GM12891 (cell line): ENCODE measurements around the gene B3GNT9.
A peak's percentile ranks its signal among the peaks of the same experiment; 100 is the strongest.

Experiments
- DNase-seq: peaks from one replicate; pipeline ENCODE4 v3.0.0; 2011; ENCODE audit warnings: low spot score; ENCODE audit not compliant: insufficient read length
- FAIRE-seq: peaks from 2 replicates; lab custom pipeline; 2011; peaks lifted over from hg19 to GRCh38; lab: Jason Lieb, UNC
- PAX5 ChIP-seq: IDR thresholded peaks from 2 replicates; pipeline ENCODE4 v1.6.1; 2011; ENCODE audit warnings: low read length, moderate library complexity, mild to moderate bottlenecking; ENCODE audit not compliant: insufficient read depth, severe bottlenecking
- POLR2A ChIP-seq: IDR thresholded peaks from 2 replicates; pipeline ENCODE4 v1.6.1; 2011; ENCODE audit warnings: low read depth, low read length, control low read depth
- POLR2AphosphoS5 ChIP-seq: IDR thresholded peaks from 2 replicates; pipeline ENCODE4 v1.6.1; 2011; ENCODE audit warnings: low read depth, low read length, control low read depth
- POU2F2 ChIP-seq: IDR thresholded peaks from 2 replicates; pipeline ENCODE4 v1.6.1; 2011; ENCODE audit warnings: low read depth, mild to moderate bottlenecking, control low read depth, low read length, moderate library complexity
- SPI1 ChIP-seq: IDR thresholded peaks from 2 replicates; pipeline ENCODE4 v1.6.1; 2011; ENCODE audit warnings: low read depth, low read length, control low read depth
- TAF1 ChIP-seq: IDR thresholded peaks from 2 replicates; pipeline ENCODE4 v1.6.1; 2011; ENCODE audit warnings: low read depth, low read length, control low read depth

Gene B3GNT9

DNA sequence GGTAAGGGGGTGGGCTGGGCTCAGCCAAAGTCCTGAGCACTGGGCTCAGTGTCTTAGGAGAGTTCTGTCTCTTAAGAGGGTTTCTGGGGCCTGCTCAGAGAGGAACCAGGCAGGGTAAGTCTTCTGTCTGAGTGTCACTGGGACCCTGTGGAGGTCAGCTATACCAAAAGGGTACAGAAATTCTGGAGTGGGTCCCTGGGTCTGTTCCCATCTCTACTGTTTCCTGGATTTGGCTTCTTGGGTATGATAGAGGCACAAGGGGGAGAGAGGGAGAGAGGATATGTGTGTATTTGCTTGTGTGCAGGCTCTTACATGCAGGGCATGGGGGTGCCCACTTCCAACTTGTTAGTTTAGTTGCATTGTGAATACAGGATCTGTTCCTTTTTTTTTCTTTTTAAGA lies 42.7 kb upstream of the B3GNT9 start:
- FAIRE-seq (no peak), DNase-seq (no peak)
- TF ChIP-seq POLR2AphosphoS5 (no peak), POLR2A (no peak), POU2F2 (no peak), SPI1 (no peak), TAF1 (no peak), PAX5 (no peak)

DNA sequence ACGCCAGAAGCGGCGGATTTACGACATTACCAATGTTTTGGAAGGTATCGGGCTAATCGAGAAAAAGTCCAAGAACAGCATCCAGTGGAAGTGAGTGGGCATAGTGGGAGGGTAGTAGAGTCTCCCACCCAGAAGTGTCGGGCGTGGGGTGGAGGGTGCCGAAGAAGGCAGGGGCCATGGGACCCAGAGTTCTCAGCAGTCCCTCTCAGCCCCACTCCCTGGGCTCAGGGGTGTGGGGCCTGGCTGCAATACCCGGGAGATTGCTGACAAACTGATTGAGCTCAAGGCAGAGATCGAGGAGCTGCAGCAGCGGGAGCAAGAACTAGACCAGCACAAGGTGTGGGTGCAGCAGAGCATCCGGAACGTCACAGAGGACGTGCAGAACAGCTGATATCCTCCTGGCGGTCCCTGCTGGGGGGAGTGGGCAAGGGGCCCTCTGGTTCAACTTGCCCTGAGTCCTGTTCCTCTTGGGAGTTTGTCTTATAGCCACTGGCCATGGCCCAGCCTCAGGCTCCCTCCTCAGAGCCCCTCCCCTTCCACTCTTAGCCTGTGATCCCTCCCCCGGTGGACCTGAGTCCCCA lies 42.1 kb upstream of the B3GNT9 start:
- no peak for TF ChIP-seq POU2F2
- TF ChIP-seq POLR2A: no peak
- FAIRE-seq (no peak), DNase-seq (no peak)

DNA sequence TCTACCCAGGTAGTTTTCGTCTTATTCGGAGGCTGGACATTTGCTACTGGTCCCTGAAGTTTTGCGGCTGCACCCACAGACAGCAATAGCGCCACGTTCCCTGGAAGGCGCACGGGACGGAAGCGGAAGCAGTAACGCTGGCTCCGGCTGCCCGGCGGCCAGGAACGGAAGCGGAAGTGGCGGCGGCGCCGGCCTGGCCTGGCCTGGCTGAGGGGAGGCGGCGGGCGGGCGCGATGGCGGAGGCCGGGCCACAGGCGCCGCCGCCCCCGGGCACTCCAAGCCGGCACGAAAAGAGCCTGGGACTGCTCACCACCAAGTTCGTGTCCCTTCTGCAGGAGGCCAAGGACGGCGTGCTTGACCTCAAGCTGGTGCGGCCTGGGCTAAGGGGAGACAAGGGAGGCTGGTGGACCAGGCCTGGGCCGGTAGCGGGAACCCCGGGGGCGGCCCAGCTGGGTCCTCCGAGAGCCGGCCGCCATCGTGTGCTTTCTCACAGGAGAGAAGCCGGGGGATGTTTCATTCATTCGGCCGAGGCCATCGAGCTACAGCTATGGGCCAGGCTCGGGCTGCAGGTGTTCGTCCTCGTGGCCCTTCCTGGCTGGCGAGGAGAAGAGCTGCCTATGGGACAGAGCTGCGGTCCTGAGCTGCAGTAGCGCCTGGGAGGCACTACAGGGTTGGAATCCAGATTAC lies 41.3 kb upstream of the B3GNT9 start, which contains the start of gene E2F4:
TSS of gene E2F4 (plus strand) at position 161 of the 687 bp plus-strand sequence. CDS start at position 234, 73 bp downstream.
- peak; percentile 58; the same call in 1 of the 2 replicates for TF ChIP-seq POLR2A
- no peak for TF ChIP-seq PAX5
- no peak for TF ChIP-seq TAF1
- peak; percentile 52; the same call in 1 of the 2 replicates for TF ChIP-seq POLR2AphosphoS5
- 0 out of 2 replicates have a peak, but pooled peaks have one; percentile 26 for TF ChIP-seq POU2F2
- TF ChIP-seq SPI1: peak; percentile 80
- DNase-seq (peak; percentile 99), FAIRE-seq (peak; percentile 100)

DNA sequence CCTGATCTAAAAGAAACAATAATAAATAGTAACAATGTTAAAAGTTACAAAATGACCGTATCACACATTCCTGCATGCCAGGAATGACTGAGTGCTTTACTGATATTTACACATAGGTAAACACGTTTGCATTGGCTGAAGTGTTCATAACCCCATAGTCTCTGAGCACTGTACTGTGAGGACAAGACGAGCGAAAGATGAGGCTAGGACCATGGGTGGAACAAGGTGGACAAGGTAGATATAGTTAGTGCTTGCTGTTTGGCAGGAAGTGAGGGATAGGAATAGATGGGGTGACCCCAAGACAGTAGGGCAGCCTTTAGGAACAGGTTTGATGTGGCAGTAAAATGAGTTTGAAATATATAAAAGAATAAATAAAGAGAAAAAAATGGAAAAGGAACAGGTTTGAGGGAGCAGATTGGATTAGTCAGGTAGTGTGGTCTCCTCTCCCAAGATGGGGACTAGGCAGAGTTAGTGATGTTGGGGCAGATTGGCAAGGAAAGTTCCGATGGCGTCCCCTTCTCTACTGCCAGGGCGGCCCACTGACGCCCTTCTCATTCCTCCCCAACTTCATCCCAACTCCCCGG lies 40.7 kb upstream of the B3GNT9 start:
- DNase-seq (no peak), FAIRE-seq (no peak)
- TF ChIP-seq TAF1: no peak
- no peak for TF ChIP-seq POLR2AphosphoS5
- TF ChIP-seq POU2F2: no peak
- no peak for TF ChIP-seq SPI1
- no peak for TF ChIP-seq POLR2A
- TF ChIP-seq PAX5: no peak

DNA sequence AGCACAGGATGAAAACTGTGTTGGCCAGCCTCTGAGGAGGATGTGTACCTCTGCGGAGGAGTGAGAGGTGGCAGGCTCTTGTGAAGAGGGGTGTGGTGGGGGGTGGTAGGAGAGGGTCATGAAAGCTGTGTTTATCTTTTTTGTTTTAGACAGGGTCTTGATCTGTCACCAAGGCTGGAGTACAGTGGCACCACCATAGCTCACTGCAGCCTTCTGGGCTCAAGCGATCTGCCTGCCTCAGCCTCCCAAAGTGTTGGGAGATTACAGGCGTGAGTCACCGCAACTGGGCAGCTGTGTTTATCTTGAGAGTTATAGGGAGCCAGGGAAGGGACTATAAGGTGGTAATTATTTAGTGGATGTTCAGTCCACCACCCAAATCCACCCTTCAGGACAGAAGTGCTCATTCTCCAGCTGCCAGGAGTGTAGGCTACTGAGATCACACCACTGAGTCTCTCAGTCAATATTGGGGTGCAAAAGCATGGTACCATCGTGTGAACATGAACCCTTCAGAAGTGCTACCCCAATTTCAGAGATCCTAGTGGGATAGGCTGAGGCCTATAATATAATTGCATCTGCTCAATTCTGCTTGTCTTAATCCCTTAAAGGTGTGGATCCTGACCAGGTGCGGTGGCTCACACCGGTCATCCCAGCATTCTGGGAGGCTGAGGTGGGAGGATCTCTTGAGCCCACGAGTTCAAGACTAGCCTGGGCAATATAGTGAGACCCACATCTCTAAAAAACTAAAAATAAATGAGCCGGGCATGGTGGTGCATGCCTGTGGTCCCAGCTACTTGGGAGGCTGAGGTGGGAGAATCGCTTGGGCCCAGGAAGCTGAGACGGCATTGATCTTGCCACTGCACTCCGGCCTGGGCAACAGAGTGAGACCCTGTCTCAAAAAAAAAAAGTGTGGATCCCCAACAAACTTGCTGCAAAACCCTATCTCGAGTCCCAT lies 39.9 kb upstream of the B3GNT9 start:
- FAIRE-seq: no peak
- no peak for DNase-seq
- TF ChIP-seq POU2F2 (no peak), POLR2AphosphoS5 (no peak), SPI1 (no peak), POLR2A (no peak), TAF1 (no peak), PAX5 (no peak)

DNA sequence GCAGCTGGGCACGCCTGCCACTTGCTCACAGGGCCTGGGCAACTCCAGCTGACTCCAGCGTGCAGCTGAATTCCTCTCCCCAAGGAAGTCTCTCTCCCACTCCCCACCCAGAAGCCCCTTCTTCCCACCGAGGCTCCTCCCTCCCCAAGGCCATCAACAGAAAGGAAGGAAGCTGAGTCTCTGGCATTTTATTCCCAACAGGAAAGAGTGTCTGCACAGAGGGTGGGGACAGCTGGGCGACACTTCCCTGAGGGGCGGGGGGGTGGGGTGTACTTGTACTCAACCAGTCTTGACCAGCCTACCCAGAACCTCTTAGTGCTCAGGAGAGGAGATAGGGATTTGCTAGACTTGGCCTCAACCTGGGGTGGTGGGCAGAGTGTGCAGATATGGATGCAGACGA lies 39.2 kb upstream of the B3GNT9 start, which contains the start of gene EXOC3L1:
TSS of gene EXOC3L1 (minus strand) at position 96 of the 400 bp plus-strand sequence. CDS start 460 bp downstream, outside the sequence.
- no peak for FAIRE-seq
- TF ChIP-seq POLR2A: no peak
- TF ChIP-seq PAX5: no peak
- no peak for TF ChIP-seq POU2F2
- no peak for TF ChIP-seq TAF1
- TF ChIP-seq SPI1: no peak
- TF ChIP-seq POLR2AphosphoS5: no peak
- no peak for DNase-seq

DNA sequence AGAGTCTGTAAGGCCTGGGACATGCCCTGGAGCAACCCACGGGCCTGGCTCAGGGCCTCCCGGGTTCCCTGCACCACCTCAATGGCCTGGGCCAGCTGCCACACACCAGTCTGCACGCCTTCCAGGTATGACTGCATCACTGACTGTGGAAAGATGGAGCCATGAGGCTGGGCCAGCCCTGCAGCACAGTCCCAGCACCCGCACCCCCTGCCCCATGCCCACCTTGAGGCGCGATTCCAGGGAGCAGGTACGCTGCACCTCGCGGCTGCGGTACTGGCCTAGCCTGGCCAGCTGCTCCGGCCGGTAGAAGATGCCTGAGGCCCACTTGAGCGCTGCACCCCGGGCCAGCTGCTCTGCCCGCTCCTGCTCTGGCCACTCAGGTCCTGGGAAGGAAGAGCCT lies 38.0 kb upstream of the B3GNT9 start:
- FAIRE-seq (no peak), DNase-seq (no peak)
- TF ChIP-seq POLR2AphosphoS5: no peak
- no peak for TF ChIP-seq TAF1
- TF ChIP-seq POU2F2: no peak
- no peak for TF ChIP-seq SPI1
- no peak for TF ChIP-seq PAX5
- no peak for TF ChIP-seq POLR2A

DNA sequence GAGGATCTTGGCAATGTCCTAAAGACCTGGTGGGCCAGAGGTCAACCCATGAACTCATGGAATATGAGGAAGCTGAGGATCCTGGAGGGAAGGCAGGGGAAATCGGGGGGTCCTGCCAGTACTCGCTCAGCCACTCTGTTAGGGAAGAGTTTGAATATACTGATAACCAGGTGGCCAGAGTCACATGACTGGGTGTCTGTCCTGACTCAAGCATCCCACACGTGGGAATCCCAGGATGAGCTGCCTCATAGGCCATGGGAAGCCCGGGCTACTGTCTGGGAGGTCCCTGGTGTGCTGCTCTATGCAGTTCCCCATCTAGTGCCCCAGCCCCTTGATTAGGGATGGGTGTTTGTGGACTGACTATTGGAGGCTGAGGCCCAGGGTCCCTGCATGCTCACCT lies 37.5 kb upstream of the B3GNT9 start:
- TF ChIP-seq SPI1 (no peak), TAF1 (no peak), POLR2AphosphoS5 (no peak), POLR2A (no peak), POU2F2 (no peak), PAX5 (no peak)
- no peak for FAIRE-seq
- no peak for DNase-seq
